Measurements from ENCODE around the gene GPSM1.
A peak's percentile ranks its signal among the peaks of the same experiment; 100 is the strongest.

Gene GPSM1

GRCh38 chr9:136337416-136338395, 10.4 kb downstream of the GPSM1 start:
- no peak overlapping the region for H3K4me3 ChIP-seq (replicated peaks in 1 of 2; ENCODE audit: low read depth in 2 of 2, low read length in 2 of 2)
- no peak for DNase-seq (ENCODE audit: low read depth in 2 of 2)
- TF ChIP-seq CTCF (IDR thresholded peaks at IDR 0.05; ENCODE audit: low read depth, low read length), result no peak

GRCh38 chr9:136338511-136338910, 11.2 kb downstream of the GPSM1 start:
- no peak for TF ChIP-seq CTCF (IDR thresholded peaks at IDR 0.05; ENCODE audit: low read depth, low read length)
- DNase-seq (ENCODE audit: low read depth in 2 of 2), result no peak
- no peak overlapping the region for H3K4me3 ChIP-seq (replicated peaks in 1 of 2; ENCODE audit: low read depth in 2 of 2, low read length in 2 of 2)

GRCh38 chr9:136339173-136339957, 12.0 kb downstream of the GPSM1 start:
- H3K4me3 ChIP-seq (replicated peaks in 1 of 2; ENCODE audit: low read depth in 2 of 2, low read length in 2 of 2), result no peak overlapping the region
- peak; percentile 61 to 71 for DNase-seq (ENCODE audit: low read depth in 2 of 2)
- TF ChIP-seq CTCF (IDR thresholded peaks at IDR 0.05; ENCODE audit: low read depth, low read length), result peak; percentile 98

GRCh38 chr9:136339958-136340310, 12.6 kb downstream of the GPSM1 start:
- no peak overlapping the region for H3K4me3 ChIP-seq (replicated peaks in 1 of 2; ENCODE audit: low read depth in 2 of 2, low read length in 2 of 2)
- TF ChIP-seq CTCF (IDR thresholded peaks at IDR 0.05; ENCODE audit: low read depth, low read length), result no peak

GRCh38 chr9:136340356-136341041, 13.2 kb downstream of the GPSM1 start:
- TF ChIP-seq CTCF (IDR thresholded peaks at IDR 0.05; ENCODE audit: low read depth, low read length), result no peak
- no peak overlapping the region for H3K4me3 ChIP-seq (replicated peaks in 1 of 2; ENCODE audit: low read depth in 2 of 2, low read length in 2 of 2)
- DNase-seq (ENCODE audit: low read depth in 2 of 2), result no peak

More at GRCh38 chr9:136339958-136340310, 12.6 kb downstream of the GPSM1 start:
- no peak for DNase-seq (ENCODE audit: low read depth in 2 of 2)

GRCh38 chr9:136341042-136341655, 13.8 kb downstream of the GPSM1 start:
- H3K4me3 ChIP-seq (replicated peaks in 1 of 2; ENCODE audit: low read depth in 2 of 2, low read length in 2 of 2), result no peak overlapping the region
- DNase-seq (ENCODE audit: low read depth in 2 of 2), result no peak
- TF ChIP-seq CTCF (IDR thresholded peaks at IDR 0.05; ENCODE audit: low read depth, low read length), result no peak

Data from cardiac fibroblast (primary cell).